ENCODE measurements around the gene PWP1.
A peak's percentile ranks its signal among the peaks of the same experiment; 100 is the strongest.

PWP1 gene

GRCh38 chr12:107668320-107669098 lies 17.1 kb upstream of the PWP1 start:
- H3K27ac ChIP-seq = no peak overlapping the region
- TF ChIP-seq ZFX (IDR thresholded peaks at IDR 0.05; ENCODE audit: borderline replicate concordance) = no peak
- TF ChIP-seq CTCF (IDR thresholded peaks at IDR 0.05) = no peak

GRCh38 chr12:107669946-107670345 lies 15.7 kb upstream of the PWP1 start:
- no peak overlapping the region for H3K27ac ChIP-seq
- no peak for TF ChIP-seq ZFX (IDR thresholded peaks at IDR 0.05; ENCODE audit: borderline replicate concordance)
- TF ChIP-seq CTCF (IDR thresholded peaks at IDR 0.05) = no peak

- TF ChIP-seq CTCF (IDR thresholded peaks at IDR 0.05) (peak; percentile 94), ZFX (IDR thresholded peaks at IDR 0.05; ENCODE audit: borderline replicate concordance) (no peak)
- no peak overlapping the region for H3K27ac ChIP-seq
Observed at GRCh38 chr12:107670999-107671643, 14.5 kb upstream of the PWP1 start.

- no peak overlapping the region for H3K27ac ChIP-seq
- TF ChIP-seq ZFX (IDR thresholded peaks at IDR 0.05; ENCODE audit: borderline replicate concordance) = no peak
Observed at GRCh38 chr12:107677671-107678070, 7.9 kb upstream of the PWP1 start.

- TF ChIP-seq ZFX (IDR thresholded peaks at IDR 0.05; ENCODE audit: borderline replicate concordance) = no peak
- TF ChIP-seq CTCF (IDR thresholded peaks at IDR 0.05) = no peak
- no peak overlapping the region for H3K27ac ChIP-seq
Observed at GRCh38 chr12:107679336-107679735, 6.3 kb upstream of the PWP1 start.

GRCh38 chr12:107681455-107681835 lies 4.2 kb upstream of the PWP1 start:
- TF ChIP-seq CTCF (IDR thresholded peaks at IDR 0.05) = no peak
- H3K27ac ChIP-seq = no peak overlapping the region

GRCh38 chr12:107681836-107682820 lies 3.5 kb upstream of the PWP1 start:
- H3K27ac ChIP-seq = no peak overlapping the region
- TF ChIP-seq CTCF (IDR thresholded peaks at IDR 0.05) (no peak), ZFX (IDR thresholded peaks at IDR 0.05; ENCODE audit: borderline replicate concordance) (no peak)

Data from 22Rv1 (cell line).